HepG2 (cell line): ENCODE results near the gene CD9. TPM values are rescaled to one million over a fixed set of nuclear protein-coding genes. Genes with fewer than 3 reads are reported as not detected.

Source experiments
- ATAC-seq: fragments of 200-7000 bp; cut with Tn5 transposase; 3 replicates; pipeline ENCODE4 v1.9.1; 2020; ENCODE audit warnings: mild to moderate bottlenecking, moderate library complexity
- BruUV-seq: library from RNA; stranded (reverse); fragments of 400-500 nt; replicated peaks from 2 replicates; lab custom pipeline; 2021; lab: Mats Ljungman, UMichigan
- CTCF ChIA-PET: fragments of 300-600 bp; formaldehyde crosslinking; extraction: SDS; loops from one replicate; lab custom pipeline; 2021; ENCODE audit warnings: low total read pairs, inconsistent platforms, low intra/inter-chr PET ratio; lab: Yijun Ruan, JAX
- POLR2A ChIA-PET: fragments of 350-600 bp; sonication (Branson Sonifier 250); formaldehyde crosslinking; loops from one replicate; lab custom pipeline; 2020; ENCODE audit warnings: antibody characterized with exemption, inconsistent platforms; lab: Yijun Ruan, JAX
- DNase-seq: peaks from one replicate; pipeline ENCODE4 v3.0.0-alpha.2; 2015; ENCODE audit warnings: low spot score
- FAIRE-seq: peaks from 3 replicates; lab custom pipeline; 2011; peaks lifted over from hg19 to GRCh38; lab: Jason Lieb, UNC
- H2AFZ ChIP-seq: one replicate; pipeline ENCODE4 v1.6.1; 2011; ENCODE audit warnings: low read length, inconsistent platforms
- H3K27ac ChIP-seq: fragments of 300-600 bp; 3 replicates; pipeline ENCODE4 v1.8.0; 2011; ENCODE audit warnings: mixed run types, mild to moderate bottlenecking, mixed read lengths, low read length, inconsistent platforms; ENCODE audit not compliant: insufficient read depth; ENCODE audit errors: extremely low read length
- H3K27me3 ChIP-seq, 2 experiments: fragments of 200-600 bp in 1 of 2; 2 replicates in 1 of 2; 3 replicates in 1 of 2; pipeline versions ENCODE4 v1.6.0 to v1.8.0; 2011; ENCODE audit warnings: low read length in 2 of 2, mild to moderate bottlenecking in 2 of 2, moderate library complexity in 2 of 2, inconsistent platforms in 1 of 2; ENCODE audit not compliant: insufficient read depth in 2 of 2, control insufficient read depth in 1 of 2
- H3K36me3 ChIP-seq, 2 experiments: fragments of 200-600 bp in 1 of 2; replicated peaks in 1 of 2; 2 replicates in 1 of 2; 3 replicates in 1 of 2; pipeline versions ENCODE4 v1.5.1 to v1.8.0; 2011; ENCODE audit warnings: low read length in 2 of 2, inconsistent platforms in 1 of 2; ENCODE audit not compliant: insufficient read depth in 2 of 2, control insufficient read depth in 1 of 2
- H3K4me1 ChIP-seq: 2 replicates; pipeline ENCODE4 v1.5.1; 2012; ENCODE audit warnings: low read length, inconsistent platforms; ENCODE audit not compliant: insufficient read depth
- H3K4me2 ChIP-seq: 2 replicates; pipeline ENCODE4 v1.6.0; 2011; ENCODE audit warnings: low read depth, low read length, inconsistent platforms
- H3K4me3 ChIP-seq, 3 experiments: fragments of 200-600 bp in 1 of 3; sonication (generic), shearing (Covaris generic) in 1 of 3; replicated peaks in 1 of 3; 2 replicates each; pipeline ENCODE4 v1.5.1; 2011 to 2016; ENCODE audit warnings: low read length in 3 of 3, inconsistent platforms in 2 of 3, low read depth in 2 of 3, mild to moderate bottlenecking in 2 of 3, control low read depth in 1 of 3, mixed read lengths in 1 of 3; ENCODE audit not compliant: insufficient read depth in 1 of 3
- H3K79me2 ChIP-seq: one replicate; pipeline ENCODE4 v1.6.1; 2011; ENCODE audit warnings: low read length, inconsistent platforms; ENCODE audit not compliant: insufficient read depth
- H3K9ac ChIP-seq: 2 replicates; pipeline ENCODE4 v1.6.0; 2011; ENCODE audit warnings: mild to moderate bottlenecking, low read depth, low read length, inconsistent platforms; ENCODE audit not compliant: insufficient read depth
- H3K9me3 ChIP-seq: 2 replicates; pipeline ENCODE4 v1.5.1; 2012; ENCODE audit warnings: mild to moderate bottlenecking, low read length
- H4K20me1 ChIP-seq: 2 replicates; pipeline ENCODE4 v1.6.0; 2011; ENCODE audit warnings: inconsistent platforms, mild to moderate bottlenecking, low read length, moderate library complexity; ENCODE audit not compliant: insufficient read depth
- FOSL2 ChIP-seq: sonication (generic); formaldehyde crosslinking; IDR thresholded peaks from 2 replicates; pipeline ENCODE4 v1.4.0; 2020; ENCODE audit warnings: missing genetic modification reagents
- NFATC3 ChIP-seq: sonication (generic); formaldehyde crosslinking; IDR thresholded peaks from 2 replicates; pipeline ENCODE4 v1.5.1; 2020; ENCODE audit warnings: mild to moderate bottlenecking, missing genetic modification reagents
- SMC3 ChIP-seq: IDR thresholded peaks from 2 replicates; pipeline ENCODE4 v1.6.1; 2011; ENCODE audit warnings: low read length, improper control_type of control experiment
- STAG1 ChIP-seq: sonication (generic); formaldehyde crosslinking; IDR thresholded peaks from 2 replicates; pipeline ENCODE4 v1.4.0; 2020; ENCODE audit warnings: missing genetic modification reagents
- ZNF572 ChIP-seq: sonication (generic); formaldehyde crosslinking; IDR thresholded peaks from 2 replicates; pipeline ENCODE4 v1.5.1; 2020; ENCODE audit warnings: mild to moderate bottlenecking, missing genetic modification reagents
- ZNF652 ChIP-seq: IDR thresholded peaks from 2 replicates; pipeline ENCODE4 v1.6.1; 2016; ENCODE audit warnings: low read depth, borderline replicate concordance
- WGBS: methylation state at CpG from one replicate; pipeline ENCODE4 v1.1.6; 2017; ENCODE audit warnings: low lambda C conversion rate; 5-methylcytosine and 5-hydroxymethylcytosine counted together
- in situ Hi-C: cut with HindIII; loops from 2 replicates; pipeline ENCODE4 v1.10.0; 2017; ENCODE audit warnings: low pct_unique_long_range_greater_than_20kb; ENCODE audit not compliant: extremely low pct_ligation_motif_present
- intact Hi-C: fragments of 100-400 bp; cut with micrococcal nuclease; formaldehyde crosslinking; loops from one replicate; pipeline ENCODE4 v1.10.0; 2022; ENCODE audit not compliant: unreplicated experiment
- polyA plus RNA-seq, 8 experiments: library from polyadenylated mRNA; depleted of rRNA in 3 of 8; stranded (reverse) in 7 of 8; unstranded in 1 of 8; fragments of >200 nt; fragmentation: Illumina TruSeq in 4 of 8; extraction: Trizol in 4 of 8; gene quantifications; 2 replicates each; pipeline versions ENCODE4 v1.2.1 to v1.2.3, GENCODE V29; 2011 to 2016; ENCODE audit warnings: low read depth in 4 of 8, missing spikeins in 1 of 8, mixed read lengths in 1 of 8; ENCODE audit not compliant: insufficient read depth in 1 of 8
- total RNA-seq, 5 experiments: library from RNA; depleted of rRNA; stranded (reverse); fragments of >200 nt; fragmentation: Illumina TruSeq; extraction: Trizol; gene quantifications; 2 replicates each; pipeline ENCODE4 v1.2.3, GENCODE V29; 2016; ENCODE audit warnings: low read depth in 1 of 5
- TF ChIP-seq, protein P1 (sequence below): sonication (generic); formaldehyde crosslinking; IDR thresholded peaks from 2 replicates; pipeline ENCODE4 v1.4.0; 2020; ENCODE audit warnings: missing genetic modification reagents, borderline replicate concordance
- TF ChIP-seq, protein P2 (sequence below): sonication (generic); formaldehyde crosslinking; IDR thresholded peaks from 2 replicates; pipeline ENCODE4 v1.5.0; 2020; ENCODE audit warnings: mild to moderate bottlenecking, missing genetic modification reagents, moderate library complexity

The CD9 gene
- total and polyA plus RNA-seq, 2 of the 13 experiments (the other 11 are each of a cell fraction or from before 2014, with no cell fraction given), result 5.8 to 38.3 TPM

DNA sequence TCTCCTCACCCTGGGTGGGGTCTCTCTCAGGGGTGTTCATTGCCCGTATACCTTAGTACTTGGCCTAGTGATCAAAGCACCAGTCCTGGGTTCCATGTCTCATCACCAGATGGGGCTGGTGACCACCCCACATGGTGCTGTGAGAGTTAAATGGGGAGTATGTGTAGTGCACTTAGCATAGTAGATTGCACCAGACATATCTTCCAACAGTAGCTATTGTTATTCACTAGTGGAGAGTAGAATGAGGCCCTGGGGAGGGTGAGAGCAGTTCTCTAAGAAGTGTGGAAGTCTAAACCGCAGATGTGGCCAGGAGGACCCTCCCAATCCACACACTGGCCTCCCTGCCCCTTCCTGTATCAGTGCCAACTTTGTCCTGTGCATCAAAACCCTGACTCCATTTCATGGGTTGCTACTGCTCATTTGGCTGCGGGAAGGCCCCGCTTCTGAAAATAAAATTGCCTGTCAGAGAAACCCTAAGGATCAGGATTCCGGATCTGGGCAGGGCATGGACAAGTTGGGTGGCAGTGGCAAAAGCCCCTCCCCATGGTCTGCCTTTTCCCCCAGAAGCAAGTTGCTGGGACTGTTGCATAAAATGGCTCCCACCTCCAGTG is 4.4 kb downstream of the CD9 start:
- no peak for FAIRE-seq
- no peak overlapping the region for H3K9ac ChIP-seq
- peak; percentile 51; the same call in 1 of the 2 replicates for TF ChIP-seq SMC3
- TF ChIP-seq FOSL2 (CRISPR knock-in tag), result peak; percentile 11; the same call in 1 of the 2 replicates
- TF ChIP-seq ZNF572 (CRISPR knock-in tag), result no peak
- TF ChIP-seq NFATC3 (CRISPR knock-in tag), result no peak
- peak; percentile 67 for TF ChIP-seq STAG1 (CRISPR knock-in tag)
- TF ChIP-seq ZNF652 (CRISPR knock-in tag), result 0 out of 2 replicates have a peak, but pooled peaks have one; percentile 37
- TF ChIP-seq, protein P1, sequence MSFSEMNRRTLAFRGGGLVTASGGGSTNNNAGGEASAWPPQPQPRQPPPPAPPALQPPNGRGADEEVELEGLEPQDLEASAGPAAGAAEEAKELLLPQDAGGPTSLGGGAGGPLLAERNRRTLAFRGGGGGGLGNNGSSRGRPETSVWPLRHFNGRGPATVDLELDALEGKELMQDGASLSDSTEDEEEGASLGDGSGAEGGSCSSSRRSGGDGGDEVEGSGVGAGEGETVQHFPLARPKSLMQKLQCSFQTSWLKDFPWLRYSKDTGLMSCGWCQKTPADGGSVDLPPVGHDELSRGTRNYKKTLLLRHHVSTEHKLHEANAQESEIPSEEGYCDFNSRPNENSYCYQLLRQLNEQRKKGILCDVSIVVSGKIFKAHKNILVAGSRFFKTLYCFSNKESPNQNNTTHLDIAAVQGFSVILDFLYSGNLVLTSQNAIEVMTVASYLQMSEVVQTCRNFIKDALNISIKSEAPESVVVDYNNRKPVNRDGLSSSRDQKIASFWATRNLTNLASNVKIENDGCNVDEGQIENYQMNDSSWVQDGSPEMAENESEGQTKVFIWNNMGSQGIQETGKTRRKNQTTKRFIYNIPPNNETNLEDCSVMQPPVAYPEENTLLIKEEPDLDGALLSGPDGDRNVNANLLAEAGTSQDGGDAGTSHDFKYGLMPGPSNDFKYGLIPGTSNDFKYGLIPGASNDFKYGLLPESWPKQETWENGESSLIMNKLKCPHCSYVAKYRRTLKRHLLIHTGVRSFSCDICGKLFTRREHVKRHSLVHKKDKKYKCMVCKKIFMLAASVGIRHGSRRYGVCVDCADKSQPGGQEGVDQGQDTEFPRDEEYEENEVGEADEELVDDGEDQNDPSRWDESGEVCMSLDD (CRISPR knock-in tag), result no peak
- TF ChIP-seq, protein P2, sequence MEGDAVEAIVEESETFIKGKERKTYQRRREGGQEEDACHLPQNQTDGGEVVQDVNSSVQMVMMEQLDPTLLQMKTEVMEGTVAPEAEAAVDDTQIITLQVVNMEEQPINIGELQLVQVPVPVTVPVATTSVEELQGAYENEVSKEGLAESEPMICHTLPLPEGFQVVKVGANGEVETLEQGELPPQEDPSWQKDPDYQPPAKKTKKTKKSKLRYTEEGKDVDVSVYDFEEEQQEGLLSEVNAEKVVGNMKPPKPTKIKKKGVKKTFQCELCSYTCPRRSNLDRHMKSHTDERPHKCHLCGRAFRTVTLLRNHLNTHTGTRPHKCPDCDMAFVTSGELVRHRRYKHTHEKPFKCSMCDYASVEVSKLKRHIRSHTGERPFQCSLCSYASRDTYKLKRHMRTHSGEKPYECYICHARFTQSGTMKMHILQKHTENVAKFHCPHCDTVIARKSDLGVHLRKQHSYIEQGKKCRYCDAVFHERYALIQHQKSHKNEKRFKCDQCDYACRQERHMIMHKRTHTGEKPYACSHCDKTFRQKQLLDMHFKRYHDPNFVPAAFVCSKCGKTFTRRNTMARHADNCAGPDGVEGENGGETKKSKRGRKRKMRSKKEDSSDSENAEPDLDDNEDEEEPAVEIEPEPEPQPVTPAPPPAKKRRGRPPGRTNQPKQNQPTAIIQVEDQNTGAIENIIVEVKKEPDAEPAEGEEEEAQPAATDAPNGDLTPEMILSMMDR (CRISPR knock-in tag), result peak; percentile 56
- ChIA-PET POLR2A (no interaction called here), CTCF (interaction anchor here (0.9 kb wide), 1 partner anchor 80 kb away, joined by 3 read pairs; no protein-coding TSS in a partner anchor)
- H3K4me3 ChIP-seq, result no peak overlapping the region
- BruUV-seq, result no TSS peak
- no peaks in the 10 kb centered on the region for H3K36me3 ChIP-seq
- peaks cover 29% of the 10 kb centered on the region for H3K4me1 ChIP-seq
- no peaks in the 10 kb centered on the region for H4K20me1 ChIP-seq
- intact Hi-C loops (no loop called here), in situ Hi-C loops (no loop called here)
- no peak overlapping the region for H3K4me2 ChIP-seq
- no peaks in the 10 kb centered on the region for H3K79me2 ChIP-seq
- 69% methylated on average over 5 of the region's 5 CpGs for WGBS
- H3K9me3 ChIP-seq, result no peaks in the 10 kb centered on the region
- ATAC-seq, result peak; percentile 47
- peaks cover 4 to 29% of the 10 kb centered on the region in 2 experiments for H3K27me3 ChIP-seq
- no peak overlapping the region for H2AFZ ChIP-seq
- H3K27ac ChIP-seq, result no peak overlapping the region
- DNase-seq, result no peak
